SK-N-SH (cell line): Measurements from ENCODE around the gene CCDC194. TPM values are rescaled to one million over a fixed set of nuclear protein-coding genes. Genes with fewer than 3 reads are reported as not detected.

Experiments used
- CTCF ChIA-PET: fragments of 300-600, 350-600 bp; formaldehyde crosslinking; extraction: SDS; loops from one replicate; lab custom pipeline; 2021; lab: Yijun Ruan, JAX
- POLR2A ChIA-PET: fragments of 350-600 bp; sonication (Branson Sonifier 250); formaldehyde crosslinking; extraction: SDS; loops from one replicate; lab custom pipeline; 2020; ENCODE audit warnings: antibody characterized with exemption, inconsistent platforms; lab: Yijun Ruan, JAX
- DNase-seq: peaks from one replicate; pipeline ENCODE4 v3.0.0; 2012
- H2AFZ ChIP-seq: fragments of 200-600 bp; sonication (generic); 2 replicates; pipeline ENCODE4 v1.8.1; 2016; ENCODE audit warnings: antibody characterized with exemption, mild to moderate bottlenecking, low read depth
- H3F3A ChIP-seq: fragments of 200-600 bp; sonication (generic); replicated peaks from 2 replicates; pipeline ENCODE3; 2016; ENCODE audit warnings: antibody characterized with exemption, mild to moderate bottlenecking; ENCODE audit not compliant: insufficient read depth
- H3K27ac ChIP-seq, 2 experiments: fragments of 200-500 bp in 1 of 2; fragments of 200-600 bp in 1 of 2; sonication (Bioruptor generic) in 1 of 2; sonication (generic), shearing (Covaris generic) in 1 of 2; 2 replicates each; pipeline versions ENCODE4 v1.5.1 to v1.6.1; 2014 to 2016; ENCODE audit warnings: low read depth in 2 of 2, inconsistent platforms in 1 of 2, low read length in 1 of 2, mild to moderate bottlenecking in 1 of 2, mixed read lengths in 1 of 2
- H3K27me3 ChIP-seq: fragments of 200-600 bp; sonication (generic), shearing (Covaris generic); 2 replicates; pipeline ENCODE4 v1.6.1; 2016; ENCODE audit warnings: mixed run types; ENCODE audit not compliant: insufficient read depth
- H3K36me3 ChIP-seq, 2 experiments: fragments of 200-500 bp in 1 of 2; fragments of 200-600 bp in 1 of 2; sonication (Bioruptor generic) in 1 of 2; sonication (generic) in 1 of 2; replicated peaks in 1 of 2; 2 replicates each; pipeline versions ENCODE3 to v1.5.1; 2014 to 2016; ENCODE audit warnings: low read length in 1 of 2, mild to moderate bottlenecking in 1 of 2; ENCODE audit not compliant: insufficient read depth in 2 of 2, control insufficient read depth in 1 of 2
- H3K4me1 ChIP-seq, 2 experiments: fragments of 200-500 bp in 1 of 2; fragments of 200-600 bp in 1 of 2; sonication (Bioruptor generic) in 1 of 2; sonication (generic), shearing (Covaris generic) in 1 of 2; 2 replicates each; pipeline versions ENCODE4 v1.5.1 to v1.6.1; 2014 to 2016; ENCODE audit warnings: low read depth in 1 of 2, low read length in 1 of 2, mixed run types in 1 of 2; ENCODE audit not compliant: insufficient read depth in 2 of 2, control insufficient read depth in 1 of 2
- H3K4me2 ChIP-seq: fragments of 200-600 bp; sonication (generic), shearing (Covaris generic); 2 replicates; pipeline ENCODE4 v1.6.1; 2017; ENCODE audit warnings: mixed run types
- H3K4me3 ChIP-seq, 2 experiments: fragments of 200-500 bp in 1 of 2; fragments of 200-600 bp in 1 of 2; sonication (Bioruptor generic) in 1 of 2; sonication (generic), shearing (Covaris generic) in 1 of 2; 2 replicates each; pipeline versions ENCODE4 v1.5.1 to v1.8.1; 2014 to 2016; ENCODE audit warnings: low read depth in 2 of 2, inconsistent platforms in 1 of 2, low read length in 1 of 2, mild to moderate bottlenecking in 1 of 2, mixed read lengths in 1 of 2, moderate library complexity in 1 of 2
- H3K79me2 ChIP-seq: fragments of 200-600 bp; sonication (generic); 2 replicates; pipeline ENCODE4 v1.8.1; 2017; ENCODE audit warnings: mild to moderate bottlenecking; ENCODE audit not compliant: insufficient read depth
- H3K9ac ChIP-seq: fragments of 200-600 bp; sonication (generic); 2 replicates; pipeline ENCODE4 v1.6.1; 2017; ENCODE audit warnings: mixed run types
- H3K9me2 ChIP-seq: fragments of 200-600 bp; sonication (generic); 2 replicates; pipeline ENCODE4 v1.6.1; 2017; ENCODE audit warnings: mixed run types
- H3K9me3 ChIP-seq: fragments of 200-600 bp; sonication (generic); 2 replicates; pipeline ENCODE4 v1.6.1; 2017; ENCODE audit warnings: mixed run types, mild to moderate bottlenecking, moderate library complexity
- H4K20me1 ChIP-seq: fragments of 200-600 bp; sonication (generic); 2 replicates; pipeline ENCODE4 v1.6.1; 2017; ENCODE audit warnings: mild to moderate bottlenecking, mixed run types; ENCODE audit not compliant: insufficient read depth
- CTCF ChIP-seq: fragments of 200-600 bp; sonication (generic); IDR thresholded peaks from 2 replicates; pipeline ENCODE4 v1.6.1; 2017; ENCODE audit warnings: antibody characterized with exemption, mild to moderate bottlenecking, moderate library complexity
- FOSL2 ChIP-seq: IDR thresholded peaks from 2 replicates; pipeline ENCODE4 v1.4.0; 2012; ENCODE audit warnings: low read depth, mild to moderate bottlenecking, moderate library complexity, borderline replicate concordance
- FOXJ3 ChIP-seq: sonication (generic); formaldehyde crosslinking; IDR thresholded peaks from 2 replicates; pipeline ENCODE4 v1.5.1; 2020; ENCODE audit warnings: mild to moderate bottlenecking, missing genetic modification reagents
- JUND ChIP-seq: IDR thresholded peaks from 2 replicates; pipeline ENCODE4 v1.4.0; 2012
- MAX ChIP-seq: IDR thresholded peaks from 2 replicates; pipeline ENCODE4 v1.4.0; 2012; ENCODE audit warnings: low read depth
- MEF2A ChIP-seq: IDR thresholded peaks from 2 replicates; pipeline ENCODE4 v1.4.0; 2012; ENCODE audit warnings: low read depth, borderline replicate concordance
- NFIC ChIP-seq: IDR thresholded peaks from 2 replicates; pipeline ENCODE4 v1.4.0; 2012; ENCODE audit warnings: borderline replicate concordance
- RAD21 ChIP-seq: IDR thresholded peaks from 2 replicates; pipeline ENCODE4 v1.6.1; 2012; ENCODE audit warnings: mild to moderate bottlenecking, low read length
- RCOR1 ChIP-seq: fragments of 150-350 bp; IDR thresholded peaks from 2 replicates; pipeline ENCODE4 v1.6.1; 2017; ENCODE audit warnings: antibody characterized with exemption, low read length
- RXRA ChIP-seq: IDR thresholded peaks from 2 replicates; pipeline ENCODE4 v1.4.0; 2012; ENCODE audit warnings: low read depth, mild to moderate bottlenecking, borderline replicate concordance
- SMC3 ChIP-seq: IDR thresholded peaks from 2 replicates; pipeline ENCODE4 v1.6.1; 2012; ENCODE audit warnings: low read depth, low read length, improper control_type of control experiment
- TAF1 ChIP-seq: IDR thresholded peaks from 2 replicates; pipeline ENCODE4 v1.6.1; 2012; ENCODE audit warnings: low read depth, mild to moderate bottlenecking, low read length, moderate library complexity, borderline replicate concordance
- USF2 ChIP-seq: fragments of 150-350 bp; IDR thresholded peaks from 2 replicates; pipeline ENCODE4 v1.6.1; 2017; ENCODE audit warnings: antibody characterized with exemption, low read length, low read depth, borderline replicate concordance
- YY1 ChIP-seq: IDR thresholded peaks from 2 replicates; pipeline ENCODE4 v1.4.0; 2012; ENCODE audit warnings: low read depth, mild to moderate bottlenecking
- ZBTB33 ChIP-seq: IDR thresholded peaks from 2 replicates; pipeline ENCODE4 v1.4.0; 2012; ENCODE audit warnings: low read depth, borderline replicate concordance
- WGBS: methylation state at CpG from one replicate; pipeline ENCODE4 v1.1.6; 2017; ENCODE audit warnings: low lambda C conversion rate; 5-methylcytosine and 5-hydroxymethylcytosine counted together
- polyA plus RNA-seq, 3 experiments: library from polyadenylated mRNA; depleted of rRNA; stranded (reverse); fragments of >200 nt; gene quantifications; 2 replicates each; pipeline ENCODE4 v1.2.3, GENCODE V29; 2012

The CCDC194 gene
- polyA plus RNA-seq (2012; rRNA removed), result not detected in 2 replicates
- not detected in 2 replicates for polyA plus RNA-seq (2012; cell fraction: cytosol; rRNA removed)
- 0.08 TPM in 1 of 2 replicates, not detected in the other for polyA plus RNA-seq (2012; cell fraction: nucleus; rRNA removed)

GRCh38 chr19:17393914-17394313, at the start of gene CCDC194:
Gene CCDC194 (minus strand): TSS chr19:17394196. CDS start chr19:17394158, 38 bp downstream.
- no peak within 1 kb of the TSS for H3K4me3 ChIP-seq
- TF ChIP-seq ZBTB33, result no peak
- TF ChIP-seq JUND, result no peak
- no peak for TF ChIP-seq FOSL2
- TF ChIP-seq RAD21, result no peak
- no peak for TF ChIP-seq NFIC
- TF ChIP-seq RCOR1, result no peak
- TF ChIP-seq TAF1, result no peak
- TF ChIP-seq USF2, result no peak
- TF ChIP-seq RXRA, result no peak
- no peak for TF ChIP-seq MEF2A
- TF ChIP-seq FOXJ3 (CRISPR knock-in tag), result no peak
- no peaks in the 10 kb centered on the region for H3K9me3 ChIP-seq
- no peaks in the 10 kb centered on the region for H3K79me2 ChIP-seq
- ChIA-PET CTCF (interaction anchor here (0.6 to 2.0 kb wide), 15 partner anchors 8 to 182 kb away, joined by 3 to 8 read pairs (median 3); partner anchors contain the start of genes MVB12A and TMEM221), POLR2A (no interaction called here)
- no peaks in the 10 kb centered on the region for H4K20me1 ChIP-seq
- no peak for DNase-seq
- H3K27me3 ChIP-seq, result no peaks in the 10 kb centered on the region
- H3K9ac ChIP-seq, result no peak within 1 kb of the TSS
- WGBS, result 66% methylated on average over 32 of the region's 41 CpGs
- no peaks in the 10 kb centered on the region for H3K36me3 ChIP-seq
- no peak within 1 kb of the TSS for H3K4me2 ChIP-seq
- peaks cover 5% of the 10 kb centered on the region for H3F3A ChIP-seq
- no peaks in the 10 kb centered on the region for H3K9me2 ChIP-seq
- H2AFZ ChIP-seq, result no peak within 1 kb of the TSS
- peaks cover 0 to 7% of the 10 kb centered on the region in 2 experiments; a peak in 1 of 4 replicates for H3K4me1 ChIP-seq
- no peak within 1 kb of the TSS for H3K27ac ChIP-seq

- H3K27me3 ChIP-seq, result no peaks in the 10 kb centered on the region
- no peaks in the 10 kb centered on the region for H3K9me3 ChIP-seq
- no peak for TF ChIP-seq RXRA
- peak; percentile 15; the same call in 1 of the 2 replicates for TF ChIP-seq SMC3
- TF ChIP-seq ZBTB33, result no peak
- no peak for TF ChIP-seq USF2
- TF ChIP-seq MAX, result no peak
- no peak for TF ChIP-seq YY1
- peak; percentile 49 for TF ChIP-seq CTCF
- peak; percentile 67 for TF ChIP-seq RAD21
- WGBS, result 76% methylated on average over 7 of the region's 8 CpGs
- ChIA-PET CTCF (interaction anchor here (0.9 to 3.6 kb wide), 11 partner anchors 10 to 135 kb away, joined by 3 to 22 read pairs (median 4); partner anchors contain the start of gene CCDC194), POLR2A (no interaction called here)
- no peak overlapping the region for H3K27ac ChIP-seq
- no peaks in the 10 kb centered on the region for H3K4me1 ChIP-seq
- no peak overlapping the region for H3K9ac ChIP-seq
- no peak overlapping the region for H3K4me3 ChIP-seq
- H3K79me2 ChIP-seq, result no peaks in the 10 kb centered on the region
- no peak overlapping the region for H3K4me2 ChIP-seq
- no peak overlapping the region for H2AFZ ChIP-seq
- H4K20me1 ChIP-seq, result no peaks in the 10 kb centered on the region
- no peaks in the 10 kb centered on the region for H3F3A ChIP-seq
- no peaks in the 10 kb centered on the region for H3K36me3 ChIP-seq
- peak; percentile 68 for DNase-seq
- H3K9me2 ChIP-seq, result no peaks in the 10 kb centered on the region
Observed at GRCh38 chr19:17441241-17442021, 47.4 kb upstream of the CCDC194 start.
